GM21529 (cell line): ENCODE measurements around the gene RORB.

Source experiments
- ATAC-seq: cut with Tn5 transposase; IDR thresholded peaks from one replicate; pipeline ENCODE4 v1.9.1; 2021; ENCODE audit not compliant: unreplicated experiment

The RORB gene

GRCh38 chr9:74496819-74497747, at the start of gene RORB:
RORB (plus strand) TSS chr9:74497335; CDS start chr9:74497977, 642 bp downstream.
- ATAC-seq, result peak; percentile 88

GRCh38 chr9:74447451-74448193, 49.5 kb upstream of the RORB start:
- ATAC-seq, result no peak

GRCh38 chr9:74449060-74449459, 48.1 kb upstream of the RORB start:
- no peak for ATAC-seq

- no peak for ATAC-seq
Observed at GRCh38 chr9:74458832-74459231, 38.3 kb upstream of the RORB start.

DNA sequence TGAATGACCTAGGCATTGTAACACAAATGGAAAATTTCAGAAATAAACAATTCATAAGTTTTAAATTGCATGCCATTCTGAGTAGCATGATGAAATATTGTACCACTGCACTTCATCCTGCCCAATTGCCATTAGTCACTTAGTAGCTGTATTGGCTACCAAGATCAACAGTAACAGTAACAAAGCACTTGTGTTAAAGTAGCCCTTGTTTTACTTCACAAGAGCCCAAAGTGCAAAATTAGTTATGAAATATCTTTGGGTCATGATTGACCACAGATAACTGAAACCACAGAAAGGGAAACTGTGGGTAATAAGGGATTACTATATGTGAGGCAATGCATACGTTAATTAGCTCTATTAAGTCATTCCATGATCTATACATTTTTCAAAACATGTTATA, 33.3 kb upstream of the RORB start:
- no peak for ATAC-seq

GRCh38 chr9:74478606-74479005, 18.5 kb upstream of the RORB start:
- no peak for ATAC-seq

GRCh38 chr9:74479711-74480110, 17.4 kb upstream of the RORB start:
- no peak for ATAC-seq

- no peak for ATAC-seq
Observed at GRCh38 chr9:74487395-74487794, 9.7 kb upstream of the RORB start.

- ATAC-seq, result no peak
Observed at GRCh38 chr9:74493512-74493911, 3.6 kb upstream of the RORB start.

DNA sequence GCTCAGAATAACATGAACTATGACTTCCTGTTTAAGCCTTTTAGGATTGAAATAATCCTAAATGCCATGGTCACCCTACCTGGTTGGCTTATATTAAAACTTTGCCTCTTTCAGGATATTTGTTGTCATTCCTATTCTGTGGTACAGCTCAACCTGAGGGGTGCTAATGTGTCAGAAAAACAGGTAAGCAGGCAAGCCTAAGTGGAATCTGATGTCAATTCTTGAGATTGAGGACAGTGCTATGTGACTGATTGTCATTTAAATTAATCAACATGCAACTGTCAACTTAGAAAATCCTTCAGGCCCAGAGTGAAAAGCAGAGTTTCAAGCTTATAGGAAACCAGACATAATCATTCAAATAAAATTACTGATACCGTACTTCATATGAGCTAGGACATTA, 2.6 kb upstream of the RORB start:
- ATAC-seq, result no peak

- no peak for ATAC-seq
Observed at GRCh38 chr9:74496406-74496805, 729 bp upstream of the RORB start.

GRCh38 chr9:74497748-74498620, 849 bp downstream of the RORB start:
- ATAC-seq, result no peak

DNA sequence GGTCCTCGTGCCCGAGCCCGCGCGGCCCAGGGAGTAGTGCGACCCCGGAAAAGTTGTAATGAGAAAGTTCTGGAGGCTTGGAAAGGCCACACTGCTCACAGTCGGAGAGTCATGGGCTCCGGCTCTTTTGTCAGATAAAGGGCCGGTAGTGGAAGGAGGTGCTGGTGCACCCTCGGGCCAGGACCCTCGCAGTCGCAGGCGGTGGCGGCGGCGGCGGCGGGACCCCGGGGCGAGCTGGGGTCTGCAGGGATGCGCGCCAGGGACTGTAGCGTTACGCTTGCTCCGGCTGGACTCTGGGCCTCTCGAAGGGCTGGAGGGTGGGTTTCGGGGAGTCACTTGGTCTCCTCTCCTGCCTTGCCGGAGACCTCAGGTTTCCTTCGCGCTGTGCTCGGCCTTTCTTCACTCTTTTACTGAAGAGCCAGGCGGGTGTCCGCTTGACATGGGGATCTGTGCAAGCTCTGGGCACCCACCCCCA, 1.5 kb downstream of the RORB start:
- ATAC-seq, result no peak

DNA sequence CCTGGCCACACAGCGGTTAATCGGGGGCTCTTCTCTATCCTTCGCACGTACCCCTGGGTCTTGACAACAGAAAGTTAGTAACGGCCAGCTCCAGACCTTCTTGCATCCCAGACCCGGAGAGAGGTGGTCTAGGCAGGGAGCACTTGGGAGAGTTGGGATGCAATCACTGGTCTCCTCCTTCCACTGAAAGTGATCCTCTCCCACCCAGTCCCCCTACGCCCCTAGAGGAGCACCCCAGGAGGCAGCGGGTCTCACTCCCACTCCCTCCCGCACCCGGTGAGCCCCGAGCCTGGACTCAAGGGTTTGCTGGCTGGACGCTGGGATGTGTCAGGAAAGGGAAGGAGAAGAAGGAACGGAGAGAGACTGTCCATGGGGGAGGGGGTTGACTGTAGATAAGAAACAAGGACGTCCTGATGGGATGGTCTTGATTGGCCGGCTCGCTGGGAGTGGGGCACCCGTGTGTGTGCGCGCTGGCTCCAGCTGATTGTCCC, 2.0 kb downstream of the RORB start:
- no peak for ATAC-seq

DNA sequence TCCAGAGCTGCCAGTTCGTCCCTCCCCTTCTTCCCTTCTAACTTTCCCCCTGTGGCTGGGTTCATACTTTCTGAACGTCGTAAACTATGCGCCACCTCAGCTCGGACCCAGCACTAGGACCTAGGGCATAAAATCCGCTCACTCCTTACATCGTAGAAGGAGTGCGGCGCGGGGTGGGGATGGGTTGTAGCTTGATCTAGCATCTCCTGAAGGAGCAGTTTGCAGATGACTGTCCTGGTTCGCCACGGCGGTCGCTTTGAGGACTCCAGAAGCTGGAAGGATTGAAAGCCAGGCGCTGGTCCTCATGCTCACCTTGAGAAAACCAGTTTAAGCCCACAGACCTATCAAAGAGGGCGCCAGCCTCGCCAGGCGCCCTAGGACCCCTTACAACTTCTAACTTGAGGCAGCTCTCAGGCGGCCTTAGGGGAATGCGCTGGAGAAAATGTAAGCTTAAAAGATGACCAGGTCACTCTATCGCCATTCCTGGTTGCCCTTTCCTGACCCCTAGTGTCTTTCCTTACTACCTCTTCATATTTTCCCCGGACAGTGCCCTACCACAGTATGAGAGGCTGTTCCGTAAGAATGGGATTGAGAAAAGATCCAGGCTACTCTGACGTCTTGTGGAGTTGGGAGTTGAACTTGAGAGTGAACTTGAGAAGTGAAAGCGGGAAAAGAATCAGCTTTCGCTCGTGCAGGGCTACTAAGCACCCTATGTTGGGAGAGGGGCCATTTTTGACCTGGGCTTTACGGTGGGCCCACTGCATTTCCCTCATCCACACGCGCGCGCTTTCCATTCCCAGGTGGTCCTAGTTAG, 2.8 kb downstream of the RORB start:
- ATAC-seq, result no peak

GRCh38 chr9:74500584-74500924, 3.4 kb downstream of the RORB start:
- ATAC-seq, result no peak

- ATAC-seq, result no peak
Observed at GRCh38 chr9:74501570-74501969, 4.4 kb downstream of the RORB start.

- no peak for ATAC-seq
Observed at GRCh38 chr9:74503219-74503618, 6.1 kb downstream of the RORB start.

- no peak for ATAC-seq
Observed at GRCh38 chr9:74503666-74504065, 6.5 kb downstream of the RORB start.

DNA sequence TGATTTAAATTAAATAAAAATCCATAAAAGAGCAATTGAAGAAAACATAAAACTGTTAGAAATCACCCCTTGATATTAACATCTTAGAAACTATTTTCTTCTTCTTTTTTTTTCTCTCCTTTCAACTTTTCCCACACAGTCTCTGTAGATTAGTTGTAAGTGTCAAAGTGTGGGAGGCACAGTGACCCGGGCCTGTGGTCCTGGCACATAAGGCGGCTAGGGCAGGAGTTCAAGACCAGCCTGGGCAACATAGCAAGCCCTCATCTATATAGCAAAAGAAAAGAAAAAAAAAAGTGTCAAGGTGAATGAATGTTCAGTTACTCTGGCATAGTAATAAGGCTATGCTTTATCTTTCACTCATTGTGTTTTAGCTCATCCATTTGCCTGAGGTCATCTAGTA, 14.2 kb downstream of the RORB start:
- no peak for ATAC-seq
